HG03521 (cell line): Measurements from ENCODE around the gene SRSF8.
"Not testable (repeated sequence)": the region's sequence is repeated elsewhere in the genome, so short reads cannot be mapped to it uniquely, and the experiment has no call there.

Source experiments
- ATAC-seq: cut with Tn5 transposase; IDR thresholded peaks from one replicate; pipeline ENCODE4 v1.9.1; 2021; ENCODE audit warnings: mild to moderate bottlenecking, moderate library complexity; ENCODE audit not compliant: unreplicated experiment

SRSF8 gene

GRCh38 chr11:95066716-95067038 is at the start of gene SRSF8:
SRSF8 (plus strand) TSS chr11:95066919; CDS start chr11:95067227, 308 bp downstream.
- peak; percentile 27 for ATAC-seq

GRCh38 chr11:95021468-95021867 is 45.3 kb upstream of the SRSF8 start:
- not testable (repeated sequence) for ATAC-seq

GRCh38 chr11:95024958-95025357 is 41.8 kb upstream of the SRSF8 start, which contains the start of gene KDM4E:
KDM4E (plus strand) TSS chr11:95025258; CDS start chr11:95025558, 300 bp downstream.
- no peak for ATAC-seq

GRCh38 chr11:95025594-95025993 is 41.1 kb upstream of the SRSF8 start:
- ATAC-seq, result not testable (repeated sequence)

GRCh38 chr11:95028357-95028756 is 38.4 kb upstream of the SRSF8 start:
- ATAC-seq, result no peak

- no peak for ATAC-seq
Measured at GRCh38 chr11:95033051-95033450, 33.7 kb upstream of the SRSF8 start.

GRCh38 chr11:95035316-95035715 is 31.4 kb upstream of the SRSF8 start:
- ATAC-seq, result no peak

GRCh38 chr11:95037356-95038035 is 29.2 kb upstream of the SRSF8 start:
- not testable (repeated sequence) for ATAC-seq

- ATAC-seq, result no peak
Measured at GRCh38 chr11:95042239-95042638, 24.5 kb upstream of the SRSF8 start.

- no peak for ATAC-seq
Measured at GRCh38 chr11:95042906-95043305, 23.8 kb upstream of the SRSF8 start.

GRCh38 chr11:95044010-95044409 is 22.7 kb upstream of the SRSF8 start:
- no peak for ATAC-seq

- no peak for ATAC-seq
Measured at GRCh38 chr11:95045812-95046211, 20.9 kb upstream of the SRSF8 start.

- ATAC-seq, result not testable (repeated sequence)
Measured at GRCh38 chr11:95049122-95049521, 17.6 kb upstream of the SRSF8 start, which contains the start of gene KDM4F. KDM4F (plus strand) TSS chr11:95049422.

GRCh38 chr11:95050595-95051202 is 16.0 kb upstream of the SRSF8 start:
- no peak for ATAC-seq

- no peak for ATAC-seq
Measured at GRCh38 chr11:95054356-95054755, 12.4 kb upstream of the SRSF8 start.

GRCh38 chr11:95055283-95055897 is 11.3 kb upstream of the SRSF8 start:
- ATAC-seq, result peak; percentile 86

GRCh38 chr11:95057959-95058358 is 8.8 kb upstream of the SRSF8 start:
- no peak for ATAC-seq

GRCh38 chr11:95058621-95059020 is 8.1 kb upstream of the SRSF8 start:
- no peak for ATAC-seq

GRCh38 chr11:95059046-95059445 is 7.7 kb upstream of the SRSF8 start:
- ATAC-seq, result no peak

GRCh38 chr11:95065336-95065735 is 1.4 kb upstream of the SRSF8 start:
- ATAC-seq, result no peak

- ATAC-seq, result peak; percentile 54
Measured at GRCh38 chr11:95067039-95067840, 521 bp downstream of the SRSF8 start.
